NB4 (cell line): ENCODE data around the gene STH.

Experiments
- DNase-seq: peaks from one replicate; pipeline ENCODE4 v3.0.0; 2010; ENCODE audit warnings: low read depth
- H3K4me3 ChIP-seq: one replicate; pipeline ENCODE4 v1.5.1; 2011; ENCODE audit warnings: mild to moderate bottlenecking, low read depth, low read length, moderate library complexity
- CTCF ChIP-seq: IDR thresholded peaks from one replicate; pipeline ENCODE4 v1.5.1; 2012; ENCODE audit warnings: low read depth, low read length
- MYC ChIP-seq: IDR thresholded peaks from 2 replicates; pipeline ENCODE4 v1.6.1; 2011; ENCODE audit warnings: low read depth, low read length
- POLR2A ChIP-seq: IDR thresholded peaks from 2 replicates; pipeline ENCODE4 v1.6.1; 2011; ENCODE audit warnings: mild to moderate bottlenecking; ENCODE audit not compliant: insufficient read length; ENCODE audit errors: extremely low read depth
- TF ChIP-seq, protein P1 (sequence below): IDR thresholded peaks from 2 replicates; pipeline ENCODE4 v1.6.1; 2011; ENCODE audit warnings: low read depth, low read length

The STH gene

DNA sequence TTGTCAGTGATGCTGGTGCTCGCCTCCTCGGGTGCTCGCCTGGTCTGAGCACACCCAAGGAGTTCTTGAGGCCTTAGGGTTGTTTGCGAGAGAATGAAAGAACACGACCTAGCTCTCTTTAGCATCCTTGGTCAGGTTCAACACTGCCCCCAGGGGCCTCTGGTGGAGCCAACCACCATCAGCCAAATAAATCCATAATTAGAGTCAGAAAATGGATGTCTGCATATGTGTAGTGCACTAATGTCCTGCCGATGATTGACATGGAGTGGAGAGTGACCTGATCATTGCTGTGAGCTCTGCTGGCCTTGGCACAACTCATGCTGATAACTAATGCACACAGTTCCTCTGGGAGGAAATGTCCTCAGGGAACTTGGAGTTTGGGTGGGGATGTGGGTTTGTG is 8.2 kb upstream of the STH start:
- no peak for DNase-seq
- no peak overlapping the region for H3K4me3 ChIP-seq
- TF ChIP-seq, protein P1, sequence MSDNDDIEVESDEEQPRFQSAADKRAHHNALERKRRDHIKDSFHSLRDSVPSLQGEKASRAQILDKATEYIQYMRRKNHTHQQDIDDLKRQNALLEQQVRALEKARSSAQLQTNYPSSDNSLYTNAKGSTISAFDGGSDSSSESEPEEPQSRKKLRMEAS = no peak
- peak; percentile 11 for TF ChIP-seq CTCF

DNA sequence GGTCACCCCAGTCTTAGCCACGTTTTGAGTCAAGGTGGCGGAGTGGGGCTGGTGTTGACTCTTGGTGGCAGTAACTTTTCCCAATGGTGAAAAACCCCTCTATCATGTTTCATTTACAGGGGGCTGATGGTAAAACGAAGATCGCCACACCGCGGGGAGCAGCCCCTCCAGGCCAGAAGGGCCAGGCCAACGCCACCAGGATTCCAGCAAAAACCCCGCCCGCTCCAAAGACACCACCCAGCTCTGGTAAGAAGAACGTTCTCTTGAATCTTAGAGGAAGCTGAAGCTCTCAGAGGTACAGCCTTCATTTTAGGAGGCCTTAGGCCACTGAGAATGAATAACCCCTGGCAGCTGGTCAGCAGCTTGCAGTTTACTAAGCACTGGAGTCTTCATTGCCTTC is 7.7 kb upstream of the STH start:
- no peak for DNase-seq
- H3K4me3 ChIP-seq = no peak overlapping the region
- TF ChIP-seq, protein P1 = no peak
- TF ChIP-seq POLR2A (no peak), CTCF (no peak), MYC (no peak)

- no peak overlapping the region for H3K4me3 ChIP-seq
- no peak for DNase-seq
- TF ChIP-seq POLR2A = no peak
- TF ChIP-seq CTCF = no peak
- no peak for TF ChIP-seq MYC
- TF ChIP-seq, protein P1 = no peak
Measured at GRCh38 chr17:45992175-45992574, 6.9 kb upstream of the STH start.

DNA sequence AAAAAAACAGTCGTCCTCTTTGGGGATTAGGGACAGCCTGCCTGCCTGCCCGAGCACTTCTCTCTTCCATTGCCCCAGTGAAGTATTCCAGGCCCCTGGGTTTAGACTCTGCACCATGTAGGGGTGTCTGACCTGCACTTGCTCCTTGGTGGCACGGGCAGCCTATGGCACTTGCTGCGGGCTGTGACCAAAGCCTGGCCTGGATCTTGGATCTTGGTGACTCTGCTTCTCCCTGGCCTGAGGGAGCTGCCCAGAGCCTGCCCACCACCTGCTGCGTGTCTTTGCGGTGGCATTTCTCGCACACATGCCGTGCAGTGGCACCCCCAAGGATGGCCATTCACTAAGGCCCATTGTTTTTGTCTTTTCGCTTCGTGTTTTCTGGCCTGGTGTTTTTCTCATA is 6.1 kb upstream of the STH start:
- no peak for TF ChIP-seq CTCF
- no peak for TF ChIP-seq POLR2A
- TF ChIP-seq MYC = no peak
- TF ChIP-seq, protein P1 = no peak
- no peak for DNase-seq
- H3K4me3 ChIP-seq = no peak overlapping the region

DNA sequence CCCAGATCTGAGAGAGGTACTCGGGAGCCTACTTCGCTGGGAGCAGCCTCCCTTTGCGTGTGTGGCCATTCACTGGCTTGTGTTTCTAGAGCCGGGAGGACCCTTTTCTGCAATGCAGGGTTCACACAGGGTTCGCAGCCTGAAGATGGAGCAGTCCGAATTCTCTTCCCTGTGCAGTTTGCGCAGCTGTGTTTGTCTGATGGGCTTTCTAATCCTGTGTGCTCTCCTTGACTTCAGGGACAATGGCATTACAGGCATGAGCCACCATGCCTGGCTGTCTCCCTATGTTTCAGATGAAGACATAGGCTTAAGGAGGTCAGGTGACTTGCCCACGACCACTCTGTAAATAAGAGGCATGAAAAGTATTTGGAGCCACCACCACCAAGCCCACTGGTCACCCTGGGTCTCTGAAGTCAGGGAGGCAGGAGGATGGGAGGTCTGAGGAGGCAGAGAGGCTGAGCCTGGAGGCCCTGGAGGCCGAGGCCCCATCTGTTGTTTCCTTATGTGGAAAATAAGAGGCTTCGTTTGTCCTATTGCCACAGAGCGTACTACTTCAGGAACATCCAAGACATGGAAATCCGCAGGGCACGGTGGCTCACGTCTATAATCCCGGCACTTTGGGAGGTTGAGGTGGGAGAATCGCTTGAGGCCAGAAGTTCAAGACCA is 5.0 kb upstream of the STH start:
- DNase-seq = no peak
- H3K4me3 ChIP-seq = no peak overlapping the region
- no peak for TF ChIP-seq MYC
- TF ChIP-seq, protein P1 = no peak
- TF ChIP-seq CTCF = no peak
- TF ChIP-seq POLR2A = no peak

GRCh38 chr17:45994987-45995386 is 4.1 kb upstream of the STH start:
- TF ChIP-seq CTCF (no peak), POLR2A (no peak), MYC (no peak)
- TF ChIP-seq, protein P1 = no peak
- DNase-seq = no peak
- no peak overlapping the region for H3K4me3 ChIP-seq
